Breast epithelium (tissue), 4 donors: Measurements from ENCODE around the gene IGSF3. TPM values are rescaled to one million over a fixed set of nuclear protein-coding genes. Genes with fewer than 3 reads are reported as not detected.
"Not testable (repeated sequence)": the region's sequence is repeated elsewhere in the genome, so short reads cannot be mapped to it uniquely, and the experiment has no call there.

ENCODE experiments used
- DNase-seq, 2 donors: peaks; one replicate each; pipeline ENCODE4 v3.0.0-alpha.2; 2019; ENCODE audit warnings: low spot score in 2 of 2
- H3K27ac ChIP-seq, 2 donors: fragments of 200-600 bp; sonication (generic) in 1 of 2; one replicate each; pipeline ENCODE4 v1.5.1; 2016 to 2019; ENCODE audit warnings: mild to moderate bottlenecking in 1 of 2
- H3K27me3 ChIP-seq, 2 donors: fragments of 200-600 bp; sonication (generic) in 1 of 2; one replicate each; pipeline versions ENCODE4 v1.5.1 to v1.6.0; 2017 to 2019; ENCODE audit warnings: control low read depth in 1 of 2, mild to moderate bottlenecking in 1 of 2
- H3K36me3 ChIP-seq: fragments of 200-600 bp; one replicate; pipeline ENCODE4 v1.5.1; 2019
- H3K4me1 ChIP-seq, 2 donors: fragments of 200-600 bp; sonication (generic); one replicate each; pipeline ENCODE4 v1.5.1; 2016 to 2019; ENCODE audit warnings: control low read depth in 1 of 2
- H3K4me3 ChIP-seq, 3 donors: fragments of 200-600 bp; sonication (generic); 1 replicate in 2 of 3; 2 replicates in 1 of 3; pipeline ENCODE4 v1.5.1; 2016 to 2019; ENCODE audit warnings: mild to moderate bottlenecking in 3 of 3, moderate library complexity in 2 of 3
- H3K9me3 ChIP-seq, 2 donors: fragments of 200-600 bp; sonication (generic) in 1 of 2; one replicate each; pipeline ENCODE4 v1.5.1; 2016 to 2019; ENCODE audit warnings: control low read depth in 1 of 2
- POLR2A ChIP-seq: fragments of 450-650 bp; IDR thresholded peaks from one replicate; pipeline ENCODE4 v1.6.1; 2016; ENCODE audit warnings: antibody characterized with exemption, mild to moderate bottlenecking, moderate library complexity
- POLR2AphosphoS5 ChIP-seq, 3 donors: sonication (generic); formaldehyde crosslinking; IDR thresholded peaks; one replicate each; pipeline ENCODE4 v1.6.1; 2017; ENCODE audit warnings: antibody characterized with exemption in 3 of 3
- intact Hi-C: fragments of 100-400 bp; cut with DNase I; formaldehyde crosslinking; loops from one replicate; pipeline ENCODE4 v1.15.1; 2023; ENCODE audit warnings: low total_unique reads
- total RNA-seq, 3 donors: library from RNA; depleted of rRNA; stranded (reverse); fragments of >200 nt; gene quantifications; one replicate each; pipeline ENCODE4 v1.1.0, GENCODE V29; 2016
- TF ChIP-seq, protein P1 (sequence below), 3 donors: fragments of 450-650 bp; IDR thresholded peaks; one replicate each; pipeline ENCODE4 v1.5.1; 2016 to 2017; ENCODE audit warnings: antibody characterized with exemption in 3 of 3, mild to moderate bottlenecking in 3 of 3, moderate library complexity in 3 of 3

The IGSF3 gene
- total RNA-seq, 3 donors from 2014 or later: 1.1 to 21.6 (median 19.6) TPM

DNA sequence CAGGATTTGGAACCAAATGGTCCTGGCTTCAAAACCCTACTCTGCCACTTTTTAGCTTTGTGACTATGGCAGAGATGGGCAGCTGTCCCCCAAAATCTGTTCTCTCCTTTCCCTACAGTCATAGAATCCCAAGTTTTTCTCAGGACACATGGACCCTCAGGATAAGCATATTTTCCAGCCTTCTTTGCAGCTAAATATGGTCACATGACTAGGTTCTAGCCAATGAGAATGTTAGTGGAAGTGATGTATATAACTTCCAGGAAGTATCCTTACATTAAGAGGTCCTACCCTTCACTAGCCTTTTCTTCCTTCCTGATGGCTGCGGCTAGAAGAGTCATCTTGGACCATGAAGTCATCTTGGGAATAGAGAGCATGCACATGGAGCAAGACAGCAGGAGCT lies 5.9 kb downstream of the IGSF3 start:
- no peak overlapping the region for H3K4me3 ChIP-seq

GRCh38 chr1:116658645-116659044 lies 8.9 kb downstream of the IGSF3 start:
- DNase-seq, H3K36me3 ChIP-seq, H3K4me1 ChIP-seq, H3K27ac ChIP-seq, intact Hi-C loops, H3K27me3 ChIP-seq, H3K9me3 ChIP-seq, H3K4me3 ChIP-seq: not testable (repeated sequence)

More for the DNA sequence above, 5.9 kb downstream of the IGSF3 start:
- intact Hi-C loops: no loop called here
- TF ChIP-seq POLR2AphosphoS5 (IDR thresholded peaks at IDR 0.05): no peak
- TF ChIP-seq, protein P1, sequence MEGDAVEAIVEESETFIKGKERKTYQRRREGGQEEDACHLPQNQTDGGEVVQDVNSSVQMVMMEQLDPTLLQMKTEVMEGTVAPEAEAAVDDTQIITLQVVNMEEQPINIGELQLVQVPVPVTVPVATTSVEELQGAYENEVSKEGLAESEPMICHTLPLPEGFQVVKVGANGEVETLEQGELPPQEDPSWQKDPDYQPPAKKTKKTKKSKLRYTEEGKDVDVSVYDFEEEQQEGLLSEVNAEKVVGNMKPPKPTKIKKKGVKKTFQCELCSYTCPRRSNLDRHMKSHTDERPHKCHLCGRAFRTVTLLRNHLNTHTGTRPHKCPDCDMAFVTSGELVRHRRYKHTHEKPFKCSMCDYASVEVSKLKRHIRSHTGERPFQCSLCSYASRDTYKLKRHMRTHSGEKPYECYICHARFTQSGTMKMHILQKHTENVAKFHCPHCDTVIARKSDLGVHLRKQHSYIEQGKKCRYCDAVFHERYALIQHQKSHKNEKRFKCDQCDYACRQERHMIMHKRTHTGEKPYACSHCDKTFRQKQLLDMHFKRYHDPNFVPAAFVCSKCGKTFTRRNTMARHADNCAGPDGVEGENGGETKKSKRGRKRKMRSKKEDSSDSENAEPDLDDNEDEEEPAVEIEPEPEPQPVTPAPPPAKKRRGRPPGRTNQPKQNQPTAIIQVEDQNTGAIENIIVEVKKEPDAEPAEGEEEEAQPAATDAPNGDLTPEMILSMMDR (IDR thresholded peaks at IDR 0.05): no peak
- TF ChIP-seq POLR2A: no peak
- no peaks in the 10 kb centered on the region for H3K36me3 ChIP-seq
- H3K9me3 ChIP-seq: no peaks in the 10 kb centered on the region
- H3K4me1 ChIP-seq: no peaks in the 10 kb centered on the region
- H3K27ac ChIP-seq: no peak overlapping the region
- no peak for DNase-seq
- no peaks in the 10 kb centered on the region for H3K27me3 ChIP-seq

DNA sequence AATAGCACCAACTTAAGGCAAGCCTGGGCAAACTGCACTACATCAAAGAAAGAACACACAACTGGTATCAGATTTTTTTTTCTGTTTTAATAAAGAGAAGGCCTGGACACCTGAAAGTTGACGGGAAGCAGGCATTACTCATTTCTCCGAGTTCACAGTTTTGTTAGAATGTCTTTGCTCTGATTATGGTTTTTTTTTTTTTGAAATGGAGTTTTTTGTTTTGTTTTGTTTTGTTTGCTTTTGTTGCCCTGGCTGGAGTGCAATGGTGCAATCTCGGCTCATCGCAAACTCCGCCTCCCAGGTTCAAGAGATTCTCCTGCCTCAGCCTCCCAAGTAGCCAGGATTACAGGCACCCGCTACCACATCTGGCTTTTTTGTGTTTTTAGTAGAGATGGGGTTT lies 9.7 kb downstream of the IGSF3 start:
- DNase-seq, H3K4me1 ChIP-seq, H3K27me3 ChIP-seq, H3K9me3 ChIP-seq, H3K4me3 ChIP-seq, intact Hi-C loops, H3K27ac ChIP-seq, H3K36me3 ChIP-seq: not testable (repeated sequence)

DNA sequence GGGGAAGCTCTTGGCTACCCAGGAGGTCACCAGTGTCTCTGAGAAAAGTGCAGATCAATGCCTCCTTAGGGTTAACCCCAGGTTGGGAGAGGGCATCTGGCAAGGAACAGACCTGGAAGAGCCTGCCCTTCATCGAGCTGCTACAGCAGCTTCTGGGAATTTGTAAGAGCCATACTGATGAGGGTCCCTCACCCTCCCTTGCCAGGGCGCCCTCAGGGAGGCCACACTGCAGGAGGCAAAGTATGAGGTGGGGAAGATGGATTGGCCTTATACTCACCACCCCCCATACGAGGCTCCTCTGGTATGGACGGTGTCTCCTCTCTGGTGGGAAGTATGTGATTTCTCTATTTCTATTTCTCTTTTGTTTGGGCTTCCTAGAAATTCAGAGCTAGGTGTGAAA lies 13.2 kb downstream of the IGSF3 start:
- intact Hi-C loops: no loop called here
- TF ChIP-seq, protein P1 (IDR thresholded peaks at IDR 0.05): no peak
- TF ChIP-seq POLR2AphosphoS5 (IDR thresholded peaks at IDR 0.05): no peak
- no peak for TF ChIP-seq POLR2A
- Histone ChIP-seq H3K4me3 (no peak overlapping the region), H3K9me3 (no peaks in the 10 kb centered on the region), H3K36me3 (no peaks in the 10 kb centered on the region), H3K27ac (no peak overlapping the region), H3K4me1 (no peaks in the 10 kb centered on the region), H3K27me3 (no peaks in the 10 kb centered on the region)
- no peak for DNase-seq

GRCh38 chr1:116652598-116652997 lies 14.9 kb downstream of the IGSF3 start:
- H3K36me3 ChIP-seq, H3K27me3 ChIP-seq, H3K9me3 ChIP-seq, DNase-seq, intact Hi-C loops, H3K4me3 ChIP-seq, H3K4me1 ChIP-seq, H3K27ac ChIP-seq: not testable (repeated sequence)

GRCh38 chr1:116650781-116651180 lies 16.8 kb downstream of the IGSF3 start:
- H3K27ac ChIP-seq, H3K27me3 ChIP-seq, H3K36me3 ChIP-seq, H3K4me1 ChIP-seq, DNase-seq, H3K4me3 ChIP-seq, intact Hi-C loops, H3K9me3 ChIP-seq: not testable (repeated sequence)

DNA sequence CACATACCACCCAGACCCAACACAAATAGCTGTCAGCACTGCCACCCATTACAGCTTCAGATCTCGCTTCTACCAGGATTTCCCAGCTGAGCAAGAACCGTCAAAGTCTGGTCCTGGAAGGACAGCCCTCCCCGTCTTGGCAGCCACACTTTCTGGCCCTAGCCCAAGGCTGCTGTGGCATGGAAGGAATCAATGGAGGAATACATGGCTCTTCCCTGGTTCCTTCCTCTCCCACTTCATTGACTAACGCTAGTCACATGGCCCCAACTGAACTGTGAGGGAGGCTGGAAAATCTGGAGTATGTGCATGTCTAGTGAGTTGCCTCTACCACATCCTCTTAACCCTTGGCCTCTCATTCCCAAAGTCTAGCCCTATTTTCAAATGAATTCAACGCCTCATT lies 18.5 kb downstream of the IGSF3 start:
- H3K9me3 ChIP-seq, H3K36me3 ChIP-seq, H3K4me1 ChIP-seq, H3K4me3 ChIP-seq, H3K27ac ChIP-seq, H3K27me3 ChIP-seq, intact Hi-C loops: not testable (repeated sequence)
- DNase-seq: peak in 1 of 2 donors; percentile 56

GRCh38 chr1:116648325-116648724 lies 19.2 kb downstream of the IGSF3 start:
- H3K36me3 ChIP-seq, H3K4me1 ChIP-seq, H3K4me3 ChIP-seq, H3K27me3 ChIP-seq, intact Hi-C loops, DNase-seq, H3K9me3 ChIP-seq: not testable (repeated sequence)
- H3K27ac ChIP-seq: peak overlapping the region in 1 of 2 donors; percentile 88

- intact Hi-C loops, H3K4me1 ChIP-seq, H3K9me3 ChIP-seq, H3K4me3 ChIP-seq, DNase-seq, H3K36me3 ChIP-seq, H3K27me3 ChIP-seq: not testable (repeated sequence)
- H3K27ac ChIP-seq: peak overlapping the region; percentile 88 to 92
Observed at GRCh38 chr1:116647186-116647585, 20.3 kb downstream of the IGSF3 start.

DNA sequence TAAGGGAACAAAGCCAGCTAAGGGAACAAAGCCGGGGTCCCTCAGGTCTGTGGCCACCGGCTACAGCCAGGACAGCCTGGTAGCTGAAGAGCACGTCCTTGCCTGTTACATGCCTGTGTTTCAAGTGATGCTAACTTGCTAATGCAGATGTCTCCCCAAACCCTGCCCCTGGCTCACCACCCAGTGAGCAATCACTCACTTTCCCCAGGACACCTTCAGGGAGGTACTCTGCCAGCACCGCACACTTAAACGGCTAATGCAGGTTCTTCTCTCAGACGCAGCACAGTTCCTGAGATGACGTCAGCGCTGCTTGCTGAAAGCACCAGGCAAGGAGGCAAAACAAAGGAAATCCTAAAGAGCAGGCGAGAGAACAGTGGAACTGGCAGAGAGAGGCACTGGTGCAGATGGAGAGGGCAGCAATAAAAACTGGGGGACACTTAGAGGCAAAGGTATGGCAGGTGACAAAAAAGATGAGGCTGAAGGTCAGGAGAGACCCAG lies 20.8 kb downstream of the IGSF3 start:
- Histone ChIP-seq H3K27ac (peak overlapping the region; percentile 88 to 92), H3K4me3 (peak overlapping the region in 2 of 3 donors; percentile 26 to 57)
- intact Hi-C loops: not testable (repeated sequence)

More for the DNA sequence above, 20.8 kb downstream of the IGSF3 start:
- H3K9me3 ChIP-seq, H3K36me3 ChIP-seq, H3K27me3 ChIP-seq, H3K4me1 ChIP-seq: not testable (repeated sequence)
- peak in 1 of 2 donors; percentile 78 for DNase-seq
